GM12875 (cell line): ENCODE measurements around the gene PLCL2.

Source experiments
- H3K4me3 ChIP-seq: one replicate; pipeline ENCODE4 v1.5.1; 2011; ENCODE audit warnings: low read depth, low read length, control low read depth
- CTCF ChIP-seq: IDR thresholded peaks from 2 replicates; pipeline ENCODE4 v1.5.1; 2011; ENCODE audit warnings: low read depth, mild to moderate bottlenecking, control low read depth, inconsistent platforms, low read length, moderate library complexity, borderline replicate concordance; ENCODE audit not compliant: insufficient read depth

The PLCL2 gene

GRCh38 chr3:17078926-17079465 lies 194.2 kb downstream of the PLCL2 start:
- H3K4me3 ChIP-seq, result no peak overlapping the region
- TF ChIP-seq CTCF, result no peak

- no peak overlapping the region for H3K4me3 ChIP-seq
- no peak for TF ChIP-seq CTCF
These were observed 195.2 kb downstream of the PLCL2 start for GRCh38 chr3:17079933-17080332.

- no peak for TF ChIP-seq CTCF
- no peak overlapping the region for H3K4me3 ChIP-seq
These were observed 196.8 kb downstream of the PLCL2 start for GRCh38 chr3:17081520-17081919.

- TF ChIP-seq CTCF, result no peak
- no peak overlapping the region for H3K4me3 ChIP-seq
These were observed 202.8 kb downstream of the PLCL2 start for GRCh38 chr3:17087509-17087908.

GRCh38 chr3:17088017-17088416 lies 203.3 kb downstream of the PLCL2 start:
- no peak for TF ChIP-seq CTCF
- no peak overlapping the region for H3K4me3 ChIP-seq

GRCh38 chr3:17088602-17089313 lies 204.0 kb downstream of the PLCL2 start:
- no peak for TF ChIP-seq CTCF
- no peak overlapping the region for H3K4me3 ChIP-seq

GRCh38 chr3:17089314-17089700 lies 204.6 kb downstream of the PLCL2 start:
- no peak for TF ChIP-seq CTCF

More at GRCh38 chr3:17089314-17089700, 204.6 kb downstream of the PLCL2 start:
- H3K4me3 ChIP-seq, result no peak overlapping the region
